Germinal center (tissue), 1 donor: Measurements from ENCODE around the gene RAD9A.
A peak's percentile ranks its signal among the peaks of the same experiment; 100 is the strongest.
"Not testable (repeated sequence)": the region's sequence is repeated elsewhere in the genome, so short reads cannot be mapped to it uniquely, and the experiment has no call there.

Experiments used
- DNase-seq: peaks from one replicate; pipeline ENCODE4 v3.0.0; 2012; ENCODE audit warnings: mixed read lengths, low spot score

Gene RAD9A

GRCh38 chr11:67410984-67411784, 19.4 kb downstream of the RAD9A start:
- DNase-seq = no peak

GRCh38 chr11:67411785-67412152, 20.0 kb downstream of the RAD9A start:
- DNase-seq = no peak

GRCh38 chr11:67412495-67413179, 20.9 kb downstream of the RAD9A start:
- DNase-seq = no peak

- no peak for DNase-seq
Observed at GRCh38 chr11:67413266-67413849, 21.6 kb downstream of the RAD9A start.

GRCh38 chr11:67415501-67416304, 23.9 kb downstream of the RAD9A start, which contains the start of gene CARNS1:
Gene CARNS1 (plus strand): TSS chr11:67415678. CDS start chr11:67416200, 522 bp downstream.
- DNase-seq = no peak

GRCh38 chr11:67416416-67417335, 24.9 kb downstream of the RAD9A start:
- no peak for DNase-seq

GRCh38 chr11:67417425-67417824, 25.6 kb downstream of the RAD9A start:
- no peak for DNase-seq

GRCh38 chr11:67418476-67419281, 26.9 kb downstream of the RAD9A start:
- peak; percentile 76 for DNase-seq

- DNase-seq = no peak
Observed at GRCh38 chr11:67419325-67420049, 27.7 kb downstream of the RAD9A start.

GRCh38 chr11:67420147-67420645, 28.4 kb downstream of the RAD9A start:
- DNase-seq = no peak

GRCh38 chr11:67420646-67421429, 29.1 kb downstream of the RAD9A start:
- peak; percentile 99 for DNase-seq

GRCh38 chr11:67421430-67422031, 29.7 kb downstream of the RAD9A start:
- no peak for DNase-seq

GRCh38 chr11:67422891-67423290, 31.1 kb downstream of the RAD9A start:
- DNase-seq = no peak

GRCh38 chr11:67423466-67423865, 31.7 kb downstream of the RAD9A start:
- DNase-seq = no peak

GRCh38 chr11:67423891-67424613, 32.3 kb downstream of the RAD9A start:
- no peak for DNase-seq

GRCh38 chr11:67427364-67427859, 35.6 kb downstream of the RAD9A start:
- not testable (repeated sequence) for DNase-seq
